Measurements from ENCODE around the gene STAG2. TPM values are rescaled to one million over a fixed set of nuclear protein-coding genes. Genes with fewer than 3 reads are reported as not detected.

Gene STAG2
- total RNA-seq (10 to 100 TPM; 17.6 to 26.7 TPM), polyA plus RNA-seq (ENCODE audit: insufficient read depth, low read depth, low replicate concordance) (9.4 TPM)
- long read RNA-seq, donor 1, partial matches to known transcripts, result 6 of 6 reads
- long read RNA-seq, donor 1, other reads (novel, unspliced or antisense), result 0 of 6 reads
- long read RNA-seq, donor 2, partial matches to known transcripts, result 0 of 1 reads
- long read RNA-seq, donor 2, other reads (novel, unspliced or antisense), result 0 of 1 reads

GRCh38 chrX:123961268-123962005 is at the start of gene STAG2:
Gene STAG2, plus strand, starts transcription at chrX:123961706. Its CDS starts 60,922 bp downstream, at chrX:124022628.
- H3K27me3 ChIP-seq, result no peaks in the 10 kb centered on the region
- intact Hi-C loops (cut with DNase I; ENCODE audit: low total_unique reads), result no loop called here
- H3K4me1 ChIP-seq, result no peaks in the 10 kb centered on the region
- peak within 1 kb of the TSS; percentile 96 to 97 for H3K27ac ChIP-seq
- WGBS, 2 donors, result 0% methylated on average over 1 to 38 of the region's 38 CpGs
- no peaks in the 10 kb centered on the region for H3K9me3 ChIP-seq
- TF ChIP-seq CTCF (IDR thresholded peaks at IDR 0.05) (no peak), POLR2A (IDR thresholded peaks at IDR 0.05) (no peak)
- H3K36me3 ChIP-seq (ENCODE audit: low read depth, missing control alignments), result no peaks in the 10 kb centered on the region
- peak; percentile 83 for DNase-seq
- H3K4me3 ChIP-seq, result peak within 1 kb of the TSS; percentile 65 to 78

GRCh38 chrX:123917069-123917468 is 44.4 kb upstream of the STAG2 start:
- Histone ChIP-seq H3K4me3 (no peak overlapping the region), H3K36me3 (ENCODE audit: low read depth, missing control alignments) (no peaks in the 10 kb centered on the region), H3K9me3 (no peaks in the 10 kb centered on the region), H3K4me1 (no peaks in the 10 kb centered on the region), H3K27ac (no peak overlapping the region), H3K27me3 (no peaks in the 10 kb centered on the region)
- intact Hi-C loops (cut with DNase I; ENCODE audit: low total_unique reads), result no loop called here
- no peak for DNase-seq
- TF ChIP-seq POLR2A (IDR thresholded peaks at IDR 0.05) (no peak), CTCF (IDR thresholded peaks at IDR 0.05) (no peak)

GRCh38 chrX:123918106-123918721 is 43.3 kb upstream of the STAG2 start:
- intact Hi-C loops (cut with DNase I; ENCODE audit: low total_unique reads), result no loop called here
- WGBS, 2 donors, result 76% methylated on average over 4 of the region's 4 CpGs
- H3K4me1 ChIP-seq, result no peaks in the 10 kb centered on the region
- no peaks in the 10 kb centered on the region for H3K36me3 ChIP-seq (ENCODE audit: low read depth, missing control alignments)
- H3K27ac ChIP-seq, result no peak overlapping the region
- TF ChIP-seq CTCF (IDR thresholded peaks at IDR 0.05) (no peak), POLR2A (IDR thresholded peaks at IDR 0.05) (no peak)
- no peak for DNase-seq
- H3K4me3 ChIP-seq, result no peak overlapping the region
- no peaks in the 10 kb centered on the region for H3K27me3 ChIP-seq
- no peaks in the 10 kb centered on the region for H3K9me3 ChIP-seq

GRCh38 chrX:123920105-123920785 is 41.3 kb upstream of the STAG2 start:
- intact Hi-C loops (cut with DNase I; ENCODE audit: low total_unique reads), result no loop called here
- no peak for TF ChIP-seq CTCF (IDR thresholded peaks at IDR 0.05)
- TF ChIP-seq POLR2A (IDR thresholded peaks at IDR 0.05), result no peak

More at GRCh38 chrX:123920105-123920785, 41.3 kb upstream of the STAG2 start:
- H3K36me3 ChIP-seq (ENCODE audit: low read depth, missing control alignments), result no peaks in the 10 kb centered on the region
- H3K27ac ChIP-seq, result no peak overlapping the region
- no peaks in the 10 kb centered on the region for H3K27me3 ChIP-seq
- 74 to 90% methylated on average over 1 of the region's 1 CpG for WGBS, 2 donors
- H3K4me1 ChIP-seq, result no peaks in the 10 kb centered on the region
- no peak overlapping the region for H3K4me3 ChIP-seq
- no peak for DNase-seq
- no peaks in the 10 kb centered on the region for H3K9me3 ChIP-seq
